PC-3 (cell line): Measurements from ENCODE around the gene CEP85. TPM values are rescaled to one million over a fixed set of nuclear protein-coding genes. Genes with fewer than 3 reads are reported as not detected.
"Not testable (repeated sequence)": the region's sequence is repeated elsewhere in the genome, so short reads cannot be mapped to it uniquely, and the experiment has no call there.

ENCODE experiments used
- ATAC-seq: fragments of 200-7000 bp; cut with Tn5 transposase; 2 replicates; pipeline ENCODE4 v1.9.1; 2020; ENCODE audit warnings: mild to moderate bottlenecking, moderate library complexity
- BruUV-seq: library from RNA; stranded (reverse); fragments of 400-500 nt; replicated peaks from 2 replicates; lab custom pipeline; 2021; lab: Mats Ljungman, UMichigan
- CTCF ChIA-PET: fragments of 300-600 bp; sonication (Branson Sonifier 250); formaldehyde crosslinking; loops from one replicate; lab custom pipeline; 2022; ENCODE audit warnings: antibody characterized with exemption; lab: Charles Lee
- POLR2A ChIA-PET: fragments of 300-600 bp; sonication (Branson Sonifier 250); formaldehyde crosslinking; loops from one replicate; lab custom pipeline; 2022; ENCODE audit warnings: antibody characterized with exemption; ENCODE audit not compliant: unreplicated experiment; lab: Charles Lee
- DNase-seq: peaks from one replicate; pipeline ENCODE4 v3.0.0-alpha.2; 2015
- H2AFZ ChIP-seq: fragments of 300-600 bp; sonication (generic); 2 replicates; pipeline ENCODE4 v1.6.0; 2016; ENCODE audit warnings: antibody characterized with exemption, low read length
- H3F3A ChIP-seq: fragments of 300-600 bp; sonication (generic); one replicate; pipeline ENCODE4 v1.6.0; 2017; ENCODE audit warnings: antibody characterized with exemption, low read length, control low read depth, mild to moderate bottlenecking; ENCODE audit not compliant: unreplicated experiment
- H3K27ac ChIP-seq: fragments of 300-600 bp; sonication (generic); 2 replicates; pipeline ENCODE4 v1.5.1; 2016; ENCODE audit warnings: mild to moderate bottlenecking, low read length
- H3K27me3 ChIP-seq: fragments of 300-600 bp; sonication (generic); 2 replicates; pipeline ENCODE4 v1.6.1; 2016; ENCODE audit warnings: low read length, mixed read lengths
- H3K36me3 ChIP-seq: fragments of 300-600 bp; sonication (generic); 2 replicates; pipeline ENCODE4 v1.6.1; 2016; ENCODE audit warnings: low read depth, mixed run types, low read length, mixed read lengths
- H3K4me1 ChIP-seq: fragments of 300-600 bp; sonication (generic); 2 replicates; pipeline ENCODE4 v1.5.1; 2016; ENCODE audit warnings: low read length; ENCODE audit not compliant: insufficient read depth
- H3K4me2 ChIP-seq: fragments of 300-600 bp; sonication (generic); 2 replicates; pipeline ENCODE4 v1.6.0; 2016; ENCODE audit warnings: low read length
- H3K4me3 ChIP-seq: fragments of 300-600 bp; sonication (generic); 2 replicates; pipeline ENCODE4 v1.5.1; 2016; ENCODE audit warnings: mild to moderate bottlenecking, low read length, mixed read lengths
- H3K79me2 ChIP-seq: fragments of 300-600 bp; sonication (generic); 2 replicates; pipeline ENCODE4 v1.6.1; 2017; ENCODE audit warnings: low read length, mixed read lengths
- H3K9ac ChIP-seq: fragments of 300-600 bp; sonication (generic); 2 replicates; pipeline ENCODE4 v1.6.0; 2016; ENCODE audit warnings: mild to moderate bottlenecking, low read length
- H3K9me2 ChIP-seq: fragments of 300-600 bp; sonication (generic); replicated peaks from 2 replicates; pipeline ENCODE4 v1.6.1; 2016; ENCODE audit warnings: mixed run types, low read length, mixed read lengths
- H3K9me3 ChIP-seq: fragments of 300-600 bp; sonication (generic); 2 replicates; pipeline ENCODE4 v1.6.1; 2016; ENCODE audit warnings: low read length, mixed read lengths
- H4K20me1 ChIP-seq: fragments of 300-600 bp; sonication (generic); 2 replicates; pipeline ENCODE4 v1.6.1; 2016; ENCODE audit warnings: low read length, mixed read lengths
- EZH2 ChIP-seq: fragments of 300-600 bp; sonication (generic); IDR thresholded peaks from one replicate; pipeline ENCODE4 v1.6.1; 2017; ENCODE audit warnings: antibody characterized with exemption, mild to moderate bottlenecking, low read length; ENCODE audit not compliant: unreplicated experiment
- EZH2phosphoT487 ChIP-seq: fragments of 300-600 bp; sonication (generic); IDR thresholded peaks from 2 replicates; pipeline ENCODE4 v1.6.1; 2018; ENCODE audit warnings: mild to moderate bottlenecking, antibody characterized with exemption, low read length, borderline replicate concordance
- intact Hi-C: fragments of 100-400 bp; cut with micrococcal nuclease; formaldehyde crosslinking; loops from 2 replicates; pipeline ENCODE4 v1.9.0; 2023
- total RNA-seq: library from RNA; depleted of rRNA; stranded (reverse); fragments of >200 nt; gene quantifications from 2 replicates; pipeline ENCODE4 v1.2.3, GENCODE V29; 2014
- TF ChIP-seq, protein P1 (sequence below): fragments of 300-600 bp; sonication (generic); conservative IDR thresholded peaks from 2 replicates; pipeline ENCODE4 v1.5.1; 2017; ENCODE audit warnings: antibody characterized with exemption, low read depth, mild to moderate bottlenecking, low read length

Gene CEP85
- total RNA-seq, 1 experiment from 2014 or later: 30.6 TPM

DNA sequence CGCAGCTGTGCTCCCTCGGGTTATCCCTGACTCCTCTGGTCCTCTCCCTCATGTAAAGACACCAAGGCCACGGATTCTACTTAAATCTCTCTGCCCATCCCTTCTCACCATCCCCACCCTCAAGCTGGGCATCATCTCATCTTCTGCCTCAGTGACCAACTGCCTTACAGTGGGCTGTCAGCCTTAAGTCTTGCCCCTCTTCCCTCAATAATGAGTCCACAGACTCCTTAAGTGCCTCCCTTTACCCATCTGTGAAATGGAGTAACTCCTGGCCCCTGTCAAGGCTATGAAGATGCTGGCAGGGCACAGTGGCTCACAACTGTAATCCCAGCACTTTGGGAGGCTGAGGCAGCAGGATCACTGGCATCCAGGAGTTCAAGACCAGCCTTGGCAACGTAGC lies 57.9 kb downstream of the CEP85 start:
- Histone ChIP-seq H3K27ac (no peak overlapping the region), H4K20me1 (no peaks in the 10 kb centered on the region), H3K36me3 (no peaks in the 10 kb centered on the region), H3K27me3 (no peaks in the 10 kb centered on the region), H3F3A (no peaks in the 10 kb centered on the region), H3K9me3 (no peaks in the 10 kb centered on the region), H3K9me2 (no peaks in the 10 kb centered on the region), H2AFZ (no peak overlapping the region), H3K9ac (no peak overlapping the region), H3K4me1 (no peaks in the 10 kb centered on the region), H3K4me2 (no peak overlapping the region), H3K4me3 (no peak overlapping the region), H3K79me2 (no peaks in the 10 kb centered on the region)
- DNase-seq (no peak), ATAC-seq (no peak)
- TF ChIP-seq EZH2phosphoT487: no peak
- no peak for TF ChIP-seq EZH2
- TF ChIP-seq, protein P1, sequence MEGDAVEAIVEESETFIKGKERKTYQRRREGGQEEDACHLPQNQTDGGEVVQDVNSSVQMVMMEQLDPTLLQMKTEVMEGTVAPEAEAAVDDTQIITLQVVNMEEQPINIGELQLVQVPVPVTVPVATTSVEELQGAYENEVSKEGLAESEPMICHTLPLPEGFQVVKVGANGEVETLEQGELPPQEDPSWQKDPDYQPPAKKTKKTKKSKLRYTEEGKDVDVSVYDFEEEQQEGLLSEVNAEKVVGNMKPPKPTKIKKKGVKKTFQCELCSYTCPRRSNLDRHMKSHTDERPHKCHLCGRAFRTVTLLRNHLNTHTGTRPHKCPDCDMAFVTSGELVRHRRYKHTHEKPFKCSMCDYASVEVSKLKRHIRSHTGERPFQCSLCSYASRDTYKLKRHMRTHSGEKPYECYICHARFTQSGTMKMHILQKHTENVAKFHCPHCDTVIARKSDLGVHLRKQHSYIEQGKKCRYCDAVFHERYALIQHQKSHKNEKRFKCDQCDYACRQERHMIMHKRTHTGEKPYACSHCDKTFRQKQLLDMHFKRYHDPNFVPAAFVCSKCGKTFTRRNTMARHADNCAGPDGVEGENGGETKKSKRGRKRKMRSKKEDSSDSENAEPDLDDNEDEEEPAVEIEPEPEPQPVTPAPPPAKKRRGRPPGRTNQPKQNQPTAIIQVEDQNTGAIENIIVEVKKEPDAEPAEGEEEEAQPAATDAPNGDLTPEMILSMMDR: no peak
- POLR2A ChIA-PET: no interaction called here
- no TSS peak for BruUV-seq
- intact Hi-C loops: no loop called here
- CTCF ChIA-PET: no interaction called here

DNA sequence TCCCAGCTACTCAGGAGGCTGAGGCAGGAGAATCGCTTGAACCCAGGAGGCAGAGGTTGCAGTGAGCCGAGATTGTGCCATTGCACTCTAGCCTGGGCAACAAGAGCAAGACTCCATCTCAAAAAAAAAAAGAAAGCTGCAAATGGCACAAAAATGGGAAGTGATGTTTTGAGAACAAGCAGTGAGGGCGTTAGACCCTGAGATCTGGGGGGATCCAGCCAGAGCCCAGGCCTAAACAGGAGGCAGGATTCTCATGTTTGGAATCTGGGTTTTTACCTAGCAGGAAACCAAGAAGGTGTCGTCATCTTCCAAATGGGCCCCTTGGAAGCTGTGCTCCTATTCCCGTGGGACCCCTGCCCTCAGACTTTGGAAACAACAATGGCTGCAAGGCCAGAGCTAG lies 58.7 kb downstream of the CEP85 start:
- H3K27me3 ChIP-seq, POLR2A ChIA-PET, H3K27ac ChIP-seq, intact Hi-C loops, H3K4me3 ChIP-seq, H2AFZ ChIP-seq, CTCF ChIA-PET, DNase-seq, H3K4me1 ChIP-seq, H3K9me2 ChIP-seq, H3K9ac ChIP-seq, H3K79me2 ChIP-seq, H3K36me3 ChIP-seq, H3F3A ChIP-seq, H4K20me1 ChIP-seq, H3K4me2 ChIP-seq, BruUV-seq, ATAC-seq, H3K9me3 ChIP-seq: not testable (repeated sequence)

DNA sequence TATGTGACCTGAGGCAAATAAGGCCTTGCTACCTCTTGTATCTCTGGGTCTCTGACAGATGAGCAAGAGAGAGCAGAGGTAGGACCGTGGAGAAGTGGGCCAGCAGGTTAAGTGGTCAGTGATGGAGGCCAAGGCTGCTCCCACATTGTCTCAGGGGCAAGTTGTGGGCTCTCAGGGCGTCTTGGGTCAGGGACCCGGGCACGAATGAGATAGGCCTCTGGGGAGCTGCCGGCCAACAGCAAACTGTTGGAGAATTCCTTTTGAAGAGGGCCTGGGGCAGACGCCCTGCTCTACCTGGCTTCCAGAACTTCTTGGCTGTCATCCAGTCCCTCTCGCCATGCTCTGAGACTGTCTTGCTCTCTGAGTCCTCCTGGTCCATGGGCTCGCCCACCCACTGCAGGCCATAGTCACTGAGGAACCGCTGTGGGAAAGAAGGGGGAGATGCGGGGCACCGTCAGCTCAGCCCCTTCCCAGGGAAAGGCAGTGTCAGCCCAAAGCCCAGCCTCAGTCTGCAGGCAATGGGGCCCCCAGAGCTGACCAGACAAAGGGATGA lies 60.0 kb downstream of the CEP85 start:
- no peaks in the 10 kb centered on the region for H3K9me3 ChIP-seq
- H3K27me3 ChIP-seq: no peaks in the 10 kb centered on the region
- H3K4me2 ChIP-seq: no peak overlapping the region
- DNase-seq (no peak), ATAC-seq (no peak)
- intact Hi-C loops: no loop called here
- TF ChIP-seq EZH2 (no peak), EZH2phosphoT487 (no peak)
- TF ChIP-seq, protein P1: no peak
- POLR2A ChIA-PET: no interaction called here
- H3F3A ChIP-seq: no peaks in the 10 kb centered on the region
- no peaks in the 10 kb centered on the region for H3K79me2 ChIP-seq
- no peak overlapping the region for H3K9ac ChIP-seq
- CTCF ChIA-PET: no interaction called here
- H3K9me2 ChIP-seq: no peaks in the 10 kb centered on the region
- H3K27ac ChIP-seq: no peak overlapping the region
- no peaks in the 10 kb centered on the region for H3K36me3 ChIP-seq
- no peak overlapping the region for H2AFZ ChIP-seq
- no TSS peak for BruUV-seq
- H3K4me3 ChIP-seq: no peak overlapping the region
- no peaks in the 10 kb centered on the region for H4K20me1 ChIP-seq
- H3K4me1 ChIP-seq: peaks cover 7% of the 10 kb centered on the region; the same call in 1 of the 2 replicates
